GM10248 (cell line): ENCODE measurements around the gene SMARCA4.

Experiments
- CTCF ChIA-PET: fragments of 300-600 bp; sonication (Branson Sonifier 250); formaldehyde crosslinking; extraction: SDS; loops from one replicate; lab custom pipeline; 2021; ENCODE audit warnings: antibody characterized with exemption; lab: Yijun Ruan, JAX
- POLR2A ChIA-PET: fragments of 350-650 bp; sonication (Branson Sonifier 250); formaldehyde crosslinking; extraction: SDS; loops from one replicate; lab custom pipeline; 2020; ENCODE audit warnings: antibody characterized with exemption; lab: Yijun Ruan, JAX
- DNase-seq: peaks from one replicate; pipeline ENCODE4 v3.0.0; 2012; ENCODE audit errors: extremely low spot score
- CTCF ChIP-seq: IDR thresholded peaks from 2 replicates; pipeline ENCODE4 v1.5.1; 2012; ENCODE audit warnings: mild to moderate bottlenecking, low read depth; ENCODE audit errors: extremely low read depth, missing control alignments, control extremely low read depth

Gene SMARCA4

DNA sequence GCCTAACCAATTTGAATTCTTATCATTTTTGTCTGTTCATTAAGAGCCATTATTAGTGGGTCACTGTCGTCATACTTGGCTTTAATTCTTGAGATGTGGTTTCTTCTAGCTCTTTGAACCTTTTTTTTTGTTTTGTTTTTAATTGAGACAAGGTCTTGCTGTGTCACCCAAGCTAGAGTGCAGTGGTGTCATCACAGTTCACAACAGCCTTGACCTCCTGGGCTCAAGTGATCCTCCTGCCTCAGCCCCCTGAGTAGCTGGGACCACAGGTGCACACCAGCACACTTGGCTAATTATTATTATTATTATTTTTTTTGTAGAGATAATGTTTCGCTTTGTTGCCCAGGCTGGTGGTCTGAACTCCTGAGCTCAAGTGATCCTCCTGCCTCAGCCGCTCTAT lies 102.6 kb downstream of the SMARCA4 start:
- no peak for TF ChIP-seq CTCF
- CTCF ChIA-PET: interaction anchor here (1.7 kb wide), 1 partner anchor 63 kb away, joined by 3 read pairs; no protein-coding TSS in a partner anchor
- no peak for DNase-seq
- POLR2A ChIA-PET: no interaction called here

DNA sequence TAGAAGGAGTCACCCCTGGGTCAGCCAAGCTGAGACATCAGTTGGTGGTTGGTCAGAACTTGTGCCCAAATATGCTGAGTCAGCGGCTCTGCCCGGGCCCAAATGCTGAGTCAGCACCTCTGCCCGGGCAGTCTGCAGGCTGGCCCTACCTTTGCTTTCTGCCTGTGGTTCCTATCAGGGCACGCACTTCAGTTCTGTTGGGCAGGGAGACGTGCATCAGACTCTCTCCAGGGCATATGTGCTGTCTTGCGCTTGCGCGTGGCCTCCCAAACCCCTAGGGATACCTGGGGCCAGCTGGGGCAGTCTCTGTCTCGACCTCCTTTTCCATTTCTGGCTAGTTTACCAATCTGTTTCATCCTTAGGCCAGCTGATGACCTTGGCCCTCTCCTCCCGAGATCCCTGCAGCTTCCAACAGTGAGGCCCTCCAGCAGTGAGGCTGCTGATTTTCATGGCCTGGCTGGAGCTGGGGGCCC lies 104.0 kb downstream of the SMARCA4 start:
- DNase-seq: no peak
- TF ChIP-seq CTCF: no peak
- ChIA-PET CTCF (no interaction called here), POLR2A (no interaction called here)

DNA sequence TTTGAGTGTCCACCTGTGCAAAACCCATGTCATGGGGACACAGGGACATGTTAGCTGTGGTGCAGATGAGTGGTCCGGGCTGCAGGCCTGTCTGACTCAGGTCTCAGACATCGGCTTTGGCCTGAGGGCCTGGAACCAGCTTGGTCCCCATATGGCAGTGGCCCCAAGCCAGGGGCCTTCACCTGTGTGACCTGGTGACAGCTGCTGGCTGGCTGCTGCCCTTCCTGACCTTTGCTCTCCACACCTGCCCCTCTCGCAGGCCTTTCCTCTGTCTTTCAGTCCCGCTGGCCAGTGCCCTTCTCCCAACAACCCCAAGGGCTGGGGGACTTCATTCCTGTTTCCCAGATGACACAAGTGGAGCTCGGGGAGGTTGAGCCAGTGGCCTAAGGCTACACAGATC lies 105.5 kb downstream of the SMARCA4 start:
- TF ChIP-seq CTCF: no peak
- no peak for DNase-seq
- CTCF ChIA-PET: interaction anchor here (1.0 to 1.8 kb wide), 5 partner anchors 17 to 202 kb away, joined by 3 to 8 read pairs (median 3); no protein-coding TSS in a partner anchor
- POLR2A ChIA-PET: no interaction called here

DNA sequence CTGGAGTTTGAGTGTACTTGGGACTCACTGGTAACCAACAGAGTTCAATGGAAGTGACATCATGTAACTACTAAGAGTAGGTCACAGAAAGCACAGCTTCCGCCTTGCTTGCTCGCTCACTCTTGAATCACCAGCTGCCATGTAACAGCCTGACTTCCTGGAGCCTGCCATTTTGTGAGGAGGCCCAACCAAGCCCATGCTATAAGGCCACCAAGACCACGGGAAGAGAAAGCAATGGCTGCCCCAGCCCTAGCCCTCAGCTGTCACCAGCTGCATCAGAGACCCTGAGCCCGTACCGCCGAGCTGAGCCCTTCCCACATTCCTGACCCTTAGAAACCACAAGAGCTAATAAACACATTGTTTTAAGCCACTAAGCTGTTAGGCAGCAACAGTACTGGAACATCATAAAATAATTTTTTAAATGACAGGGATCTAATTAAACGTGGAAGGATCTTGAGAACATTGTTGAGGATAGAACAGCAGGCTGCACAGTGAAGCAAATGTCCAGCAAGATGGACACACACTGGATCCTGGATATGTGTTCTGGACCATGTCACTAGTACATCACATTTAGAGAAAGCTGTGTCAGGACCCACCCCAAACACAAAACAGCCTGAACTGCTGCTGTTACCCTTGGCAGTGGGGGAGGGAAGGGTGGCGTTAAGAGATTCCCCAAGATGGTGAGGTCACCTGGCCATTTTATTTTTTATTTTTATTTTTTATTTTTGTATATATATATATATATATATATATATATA lies 106.7 kb downstream of the SMARCA4 start:
- no peak for TF ChIP-seq CTCF
- ChIA-PET POLR2A (no interaction called here), CTCF (interaction anchor here (1.3 to 1.8 kb wide), 2 partner anchors 58 to 203 kb away, joined by 3 to 8 read pairs; no protein-coding TSS in a partner anchor)
- no peak for DNase-seq

DNA sequence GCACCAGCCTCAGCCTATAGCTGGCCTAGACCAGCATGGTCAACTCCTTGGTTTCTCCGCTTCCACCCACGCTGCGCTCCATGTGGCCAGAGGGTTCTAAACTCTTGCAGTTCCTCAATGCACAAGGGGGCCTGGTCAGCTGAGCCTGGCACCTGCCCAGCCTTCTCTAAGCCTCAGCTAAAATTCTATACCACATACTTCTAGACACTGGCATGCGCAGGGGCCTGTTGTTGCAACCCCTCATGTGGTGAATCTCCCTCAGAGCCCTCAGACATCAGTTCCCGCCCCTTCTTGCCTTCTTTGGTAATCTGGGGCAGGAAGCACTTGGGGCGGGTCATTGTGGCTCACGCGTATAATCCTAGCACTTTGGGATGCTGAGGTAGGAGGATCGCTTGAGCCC lies 108.7 kb downstream of the SMARCA4 start:
- ChIA-PET CTCF (interaction anchor here (1.3 kb wide), 1 partner anchor 34 kb away, joined by 3 read pairs; no protein-coding TSS in a partner anchor), POLR2A (no interaction called here)
- DNase-seq: no peak
- TF ChIP-seq CTCF: no peak

DNA sequence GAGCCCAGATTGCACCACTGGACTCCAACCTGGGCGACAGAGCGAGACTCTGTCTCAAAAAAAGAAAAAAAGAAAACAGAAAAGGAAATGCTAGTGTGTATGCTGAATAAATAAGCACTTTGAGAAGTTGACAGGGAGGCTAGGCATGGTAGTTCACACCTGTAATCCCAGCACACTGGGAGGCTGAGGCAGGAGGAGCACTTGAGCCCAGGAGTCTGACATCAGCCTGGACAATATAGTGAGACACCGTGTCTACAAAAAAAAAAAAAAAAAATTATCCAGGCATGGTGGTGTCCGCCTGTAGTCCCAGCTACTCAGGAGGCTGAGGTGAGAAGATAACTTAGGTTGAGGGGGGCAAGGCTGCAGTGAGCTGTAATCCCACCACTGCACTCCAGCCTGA lies 109.3 kb downstream of the SMARCA4 start:
- DNase-seq: no peak
- ChIA-PET CTCF (interaction anchor here (1.3 kb wide), 1 partner anchor 34 kb away, joined by 3 read pairs; no protein-coding TSS in a partner anchor), POLR2A (no interaction called here)
- TF ChIP-seq CTCF: no peak
